ENCODE measurements around the gene ASXL1.
"Not testable (repeated sequence)": the region's sequence is repeated elsewhere in the genome, so short reads cannot be mapped to it uniquely, and the experiment has no call there.

ASXL1 gene

GRCh38 chr20:32337937-32338661 is 20.0 kb upstream of the ASXL1 start:
- DNase-seq (ENCODE audit: low read depth, low spot score) = no peak

GRCh38 chr20:32338665-32339064 is 19.5 kb upstream of the ASXL1 start:
- DNase-seq (ENCODE audit: low read depth, low spot score) = no peak

GRCh38 chr20:32339116-32339515 is 19.0 kb upstream of the ASXL1 start:
- no peak for DNase-seq (ENCODE audit: low read depth, low spot score)

DNA sequence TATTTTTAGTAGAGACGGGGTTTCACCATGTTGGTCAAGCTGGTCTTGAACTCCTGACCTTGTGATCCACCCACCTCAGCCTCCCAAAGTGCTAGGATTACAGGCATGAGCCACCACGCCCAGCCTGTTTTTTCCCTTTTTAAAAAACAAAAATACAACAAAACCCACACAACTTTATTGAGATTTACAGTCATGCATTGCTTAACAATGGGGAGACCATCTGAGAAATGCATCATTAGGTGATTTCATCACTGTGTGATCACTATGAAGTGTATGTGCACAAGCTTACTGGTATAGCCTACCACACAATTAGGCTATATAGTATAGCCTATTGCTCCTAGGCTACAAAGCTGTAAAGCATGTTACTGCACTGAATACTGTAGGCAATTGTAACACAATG is 17.1 kb upstream of the ASXL1 start:
- not testable (repeated sequence) for DNase-seq (ENCODE audit: low read depth, low spot score)

GRCh38 chr20:32343439-32343838 is 14.7 kb upstream of the ASXL1 start:
- DNase-seq (ENCODE audit: low read depth, low spot score) = no peak

DNA sequence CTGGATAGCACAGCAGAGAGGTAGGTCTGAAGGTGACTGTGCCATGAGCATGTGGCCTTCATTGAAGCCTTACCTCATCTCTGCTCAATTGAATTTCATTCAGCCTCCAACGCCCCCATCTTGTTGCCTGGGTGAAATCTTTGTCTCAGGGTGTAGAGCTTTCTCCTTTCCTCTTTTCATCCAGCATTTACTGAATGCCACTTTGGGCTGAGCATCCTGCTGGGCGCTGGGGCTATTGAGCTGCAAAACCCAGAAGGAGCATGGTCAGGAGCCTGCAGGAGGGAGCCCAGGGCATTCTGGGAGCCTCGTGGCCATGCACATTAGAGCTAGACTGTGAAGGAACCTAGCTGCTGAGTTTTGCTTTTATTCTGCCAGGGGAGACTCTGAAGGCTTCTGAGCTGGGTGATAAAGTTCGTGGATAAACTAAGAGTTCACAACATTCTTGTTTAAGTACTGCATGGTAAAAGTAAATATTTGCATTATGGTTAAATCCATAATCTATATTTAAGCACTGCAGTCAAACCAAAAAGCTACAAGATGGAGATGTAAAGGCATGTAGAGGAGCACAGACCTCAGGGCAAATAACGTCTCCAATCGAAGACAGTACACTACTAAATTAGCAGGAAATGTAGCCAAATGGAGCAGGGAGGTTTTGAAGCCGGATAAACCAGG is 13.2 kb upstream of the ASXL1 start:
- no peak for DNase-seq (ENCODE audit: low read depth, low spot score)

GRCh38 chr20:32348207-32348606 is 9.9 kb upstream of the ASXL1 start:
- no peak for DNase-seq (ENCODE audit: low read depth, low spot score)

GRCh38 chr20:32350421-32350820 is 7.7 kb upstream of the ASXL1 start:
- DNase-seq (ENCODE audit: low read depth, low spot score) = no peak

DNA sequence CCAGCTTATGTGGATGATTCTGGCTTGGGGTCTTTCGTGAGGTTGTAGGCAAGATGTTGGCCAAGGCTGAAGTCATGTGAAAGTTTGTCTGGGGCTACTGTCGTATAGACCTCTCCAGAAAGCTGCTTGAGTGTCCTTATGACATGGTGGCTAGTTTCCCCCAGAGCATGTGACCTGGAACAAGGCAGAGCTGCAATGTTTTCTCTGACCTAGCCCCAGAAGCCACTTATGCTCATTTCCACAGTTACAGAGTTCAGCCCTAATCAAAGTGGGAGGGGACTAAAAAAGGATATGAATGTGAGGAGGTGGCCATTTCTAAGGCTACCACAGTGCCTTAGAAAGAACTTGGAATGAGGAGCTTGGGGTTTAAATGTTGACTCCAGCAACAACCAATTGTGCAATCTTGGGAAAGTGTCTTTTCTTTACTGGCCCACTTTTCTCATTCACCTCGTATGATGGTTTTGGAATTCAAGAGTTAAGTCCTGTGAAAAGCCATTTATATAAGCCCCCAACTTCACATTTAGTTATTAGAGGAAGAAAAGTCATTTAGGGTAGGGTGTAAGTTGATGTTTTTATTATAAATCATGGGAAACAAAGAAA is 5.9 kb upstream of the ASXL1 start:
- DNase-seq (ENCODE audit: low read depth, low spot score) = no peak

DNA sequence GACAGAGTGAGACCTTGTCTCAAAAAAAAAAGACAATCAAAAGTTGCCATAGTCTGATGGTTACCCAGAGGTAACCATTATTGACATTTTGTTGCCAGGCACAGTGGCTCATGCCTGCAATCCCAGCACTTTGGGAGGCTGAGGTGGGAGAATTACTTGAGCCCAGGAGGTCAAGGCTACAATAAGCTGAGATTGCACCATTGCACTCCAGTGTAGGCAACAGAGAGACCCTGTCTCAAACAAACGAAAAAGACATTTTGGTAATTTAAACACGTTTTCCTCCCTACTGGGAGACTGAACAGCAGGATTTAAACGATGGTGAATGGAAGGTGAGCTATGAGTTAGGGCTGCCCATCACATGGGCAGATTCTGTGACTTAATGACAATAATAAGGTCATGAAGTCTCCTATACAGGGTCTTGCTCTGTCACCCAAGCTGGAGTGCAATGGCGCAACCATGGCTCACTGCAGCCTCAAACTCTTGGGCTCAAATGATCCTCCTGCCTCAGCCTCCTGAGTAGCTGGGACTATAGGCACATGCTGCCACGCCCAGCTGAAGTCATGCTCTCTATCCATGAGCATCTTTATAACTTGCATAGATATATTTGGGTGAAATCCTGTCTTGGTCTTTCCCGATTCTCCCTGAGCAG is 4.2 kb upstream of the ASXL1 start:
- DNase-seq (ENCODE audit: low read depth, low spot score) = no peak

- no peak for DNase-seq (ENCODE audit: low read depth, low spot score)
These were observed 3.3 kb upstream of the ASXL1 start for GRCh38 chr20:32354592-32355416.

DNA sequence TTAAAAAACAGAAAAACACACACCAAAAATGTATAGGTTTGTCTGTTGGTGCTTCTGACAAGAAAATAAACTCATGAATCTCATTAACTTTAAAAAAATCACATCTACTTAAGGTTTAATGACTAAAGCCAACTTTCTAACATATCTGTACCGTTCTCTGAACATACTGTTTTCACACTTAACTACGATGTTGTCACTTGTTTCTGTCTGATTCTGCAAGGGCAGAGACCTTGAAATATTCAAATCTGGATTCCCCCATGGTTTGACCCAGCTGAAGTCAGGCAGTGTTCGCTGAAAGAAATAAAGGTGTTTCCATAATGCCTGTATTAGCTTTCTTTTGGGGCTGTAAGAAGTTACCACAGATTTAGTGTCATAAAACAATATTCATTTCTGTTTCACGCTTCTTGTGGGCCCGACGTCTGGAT is 2.7 kb upstream of the ASXL1 start:
- no peak for DNase-seq (ENCODE audit: low read depth, low spot score)

DNA sequence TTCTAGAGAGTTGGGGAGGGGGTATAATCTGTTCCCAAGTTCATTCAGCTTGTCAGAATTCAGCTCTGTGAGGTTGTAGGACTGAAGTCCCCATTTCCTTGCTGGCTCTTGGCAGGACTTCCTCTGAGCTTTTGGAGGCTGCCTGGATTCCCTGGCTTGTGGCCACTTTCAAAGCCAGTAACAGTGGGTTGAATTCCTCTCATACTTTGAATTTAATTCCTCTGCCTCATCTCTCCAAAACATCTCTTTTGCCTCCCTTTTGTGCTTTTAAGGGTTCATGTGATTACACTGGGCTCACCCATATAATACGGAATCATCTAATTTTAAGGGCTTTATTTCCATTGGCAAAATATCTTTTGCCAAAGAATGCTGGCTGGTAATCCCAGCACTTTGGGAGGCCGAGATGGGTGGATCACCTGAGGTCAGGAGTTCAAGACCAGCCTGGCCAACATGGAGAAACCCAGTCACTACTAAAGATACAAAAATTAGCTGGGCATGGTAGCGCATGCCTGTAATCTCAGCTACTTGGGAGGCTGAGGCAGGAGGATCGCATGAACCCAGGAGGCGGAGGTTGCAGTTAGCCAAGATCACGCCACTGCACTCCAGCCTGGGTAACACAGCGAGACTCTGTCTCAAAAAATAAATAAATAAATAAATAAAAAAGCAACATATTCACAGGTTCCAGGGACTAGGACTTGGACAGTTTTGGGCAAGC is 2.1 kb upstream of the ASXL1 start:
- DNase-seq (ENCODE audit: low read depth, low spot score) = not testable (repeated sequence)

DNA sequence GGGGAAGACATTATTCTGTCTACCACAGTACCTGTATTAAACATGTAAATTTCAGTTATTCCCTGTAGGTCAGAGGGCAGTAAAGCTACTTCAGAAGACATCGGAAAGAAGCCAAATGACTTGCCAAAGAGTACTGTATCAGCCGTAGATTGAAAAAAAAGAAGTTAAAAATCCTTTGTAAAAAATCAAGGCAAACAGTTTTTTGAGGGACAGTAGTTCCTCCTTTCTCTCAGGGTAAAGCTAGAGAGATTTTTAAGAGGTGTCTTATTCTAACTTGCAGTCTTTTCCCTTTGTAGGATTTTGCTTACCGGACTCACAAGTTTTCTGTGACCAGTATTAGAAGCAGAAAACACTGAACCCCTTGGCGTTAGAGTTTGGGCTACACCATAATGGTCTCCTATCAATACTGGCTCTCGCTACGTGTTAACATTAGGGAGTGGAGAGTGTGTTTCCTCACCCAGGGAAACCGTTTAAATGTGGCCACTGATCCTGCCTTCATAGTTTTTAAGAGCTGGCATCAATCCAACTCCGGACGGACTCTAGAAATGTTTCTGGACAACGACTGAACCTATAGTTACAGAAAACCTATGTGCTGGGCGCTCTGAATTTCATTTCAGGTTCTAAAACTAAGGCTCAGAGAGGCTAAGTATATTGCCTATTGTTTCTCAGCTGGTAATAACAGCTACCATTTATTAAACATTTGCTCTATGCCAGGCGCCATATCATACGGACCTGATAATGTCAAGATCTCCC is 1.3 kb upstream of the ASXL1 start:
- no peak for DNase-seq (ENCODE audit: low read depth, low spot score)

DNA sequence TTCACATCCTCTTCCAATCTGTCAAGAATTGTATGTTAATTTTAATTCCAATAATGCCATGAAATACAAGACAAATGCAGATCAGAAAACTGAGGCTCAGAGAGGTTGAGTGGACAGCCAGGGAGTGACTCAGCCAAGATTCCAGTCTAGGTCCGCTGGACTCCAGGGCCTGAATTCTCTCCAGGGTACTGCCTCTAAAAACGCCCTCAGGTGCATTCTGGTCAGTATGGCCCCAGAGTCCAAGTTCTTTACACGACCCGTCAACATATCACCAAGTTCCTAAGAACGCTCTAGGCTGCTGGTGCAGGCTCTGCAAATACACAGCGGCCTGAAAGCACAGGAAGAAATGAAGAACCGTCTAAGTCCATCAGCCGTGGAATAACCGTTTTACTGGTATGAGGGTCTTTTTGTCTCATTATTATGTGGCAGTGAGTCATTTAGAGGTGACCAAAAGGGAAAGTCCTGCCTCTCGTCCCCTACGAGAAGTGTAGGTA is 709 bp upstream of the ASXL1 start:
- no peak for DNase-seq (ENCODE audit: low read depth, low spot score)

DNA sequence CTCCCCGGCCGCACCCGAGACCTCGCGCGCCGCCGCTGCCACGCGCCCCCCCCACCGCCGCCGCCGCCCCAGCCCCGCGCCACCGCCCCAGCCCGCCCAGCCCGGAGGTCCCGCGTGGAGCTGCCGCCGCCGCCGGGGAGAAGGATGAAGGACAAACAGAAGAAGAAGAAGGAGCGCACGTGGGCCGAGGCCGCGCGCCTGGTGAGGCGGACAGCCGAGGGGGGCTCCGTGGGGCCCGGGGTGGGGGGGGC is 426 bp downstream of the ASXL1 start:
- no peak for DNase-seq (ENCODE audit: low read depth, low spot score)

- peak; percentile 94 for DNase-seq (ENCODE audit: low read depth, low spot score)
These were observed 927 bp downstream of the ASXL1 start for GRCh38 chr20:32358883-32359632.

DNA sequence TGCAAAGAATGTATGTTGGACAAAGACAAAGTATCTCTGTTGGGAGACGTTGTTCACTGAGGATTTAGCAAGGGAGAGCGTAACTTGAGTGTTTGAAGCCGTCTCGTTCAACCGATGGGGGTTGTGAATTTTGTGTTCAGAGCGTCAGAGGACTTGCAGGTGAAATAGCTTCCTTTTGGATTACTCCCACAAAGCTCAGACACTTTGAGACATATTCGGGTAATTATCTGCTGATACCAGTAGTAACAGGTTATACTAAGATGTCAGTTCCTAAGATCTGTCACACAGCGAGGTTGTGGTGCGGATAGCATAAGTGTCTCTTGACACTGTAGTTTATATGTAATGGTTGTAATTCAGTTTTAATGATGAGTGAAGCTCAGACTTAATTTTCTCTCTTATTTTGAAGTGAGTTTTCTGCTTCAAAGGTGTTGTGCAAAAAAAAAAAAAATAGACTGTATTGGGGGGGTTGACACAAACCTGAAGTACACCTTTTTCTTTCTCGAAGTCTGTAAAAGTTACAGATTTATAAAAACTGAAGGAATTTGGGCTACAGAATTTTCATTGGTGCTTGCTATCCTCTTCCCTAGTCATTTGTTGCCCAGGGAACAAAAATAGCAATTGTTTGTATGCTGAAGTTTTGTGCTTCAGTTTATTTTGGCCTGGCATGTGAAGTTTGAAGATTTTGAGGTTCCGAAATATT is 1.7 kb downstream of the ASXL1 start:
- DNase-seq (ENCODE audit: low read depth, low spot score) = no peak

DNA sequence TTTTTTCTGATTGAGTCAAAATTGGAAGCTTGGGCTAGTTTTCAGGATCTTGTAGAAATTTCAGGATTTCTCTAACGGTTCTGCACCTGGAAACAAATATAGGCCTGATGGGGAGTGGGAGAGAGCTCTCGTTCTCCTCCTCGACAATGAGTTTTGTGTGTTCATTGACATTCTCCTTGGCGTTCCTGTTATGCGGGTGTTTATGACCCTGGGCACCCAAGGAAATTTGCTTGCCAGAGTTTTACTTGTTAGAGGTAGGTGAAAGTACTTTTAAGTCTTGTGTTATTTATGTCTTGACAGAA is 2.2 kb downstream of the ASXL1 start:
- no peak for DNase-seq (ENCODE audit: low read depth, low spot score)

Data from iPS DF 19.7 (cell line).